ENCODE measurements around the gene CDYL2. TPM values are rescaled to one million over a fixed set of nuclear protein-coding genes. Genes with fewer than 3 reads are reported as not detected.

The CDYL2 gene
- total RNA-seq, 4 donors from 2014 or later = 7.4 to 18.6 (median 9.4) TPM

GRCh38 chr16:80666378-80667250 is 137.8 kb downstream of the CDYL2 start:
- no peaks in the 10 kb centered on the region for H3K9me3 ChIP-seq
- no peak overlapping the region for H3K4me3 ChIP-seq
- no peaks in the 10 kb centered on the region for H3K36me3 ChIP-seq
- no peaks in the 10 kb centered on the region for H3K27me3 ChIP-seq
- H3K4me1 ChIP-seq = peaks cover 0 to 5% (median 0%) of the 10 kb centered on the region in 4 donors
- TF ChIP-seq, protein P1, sequence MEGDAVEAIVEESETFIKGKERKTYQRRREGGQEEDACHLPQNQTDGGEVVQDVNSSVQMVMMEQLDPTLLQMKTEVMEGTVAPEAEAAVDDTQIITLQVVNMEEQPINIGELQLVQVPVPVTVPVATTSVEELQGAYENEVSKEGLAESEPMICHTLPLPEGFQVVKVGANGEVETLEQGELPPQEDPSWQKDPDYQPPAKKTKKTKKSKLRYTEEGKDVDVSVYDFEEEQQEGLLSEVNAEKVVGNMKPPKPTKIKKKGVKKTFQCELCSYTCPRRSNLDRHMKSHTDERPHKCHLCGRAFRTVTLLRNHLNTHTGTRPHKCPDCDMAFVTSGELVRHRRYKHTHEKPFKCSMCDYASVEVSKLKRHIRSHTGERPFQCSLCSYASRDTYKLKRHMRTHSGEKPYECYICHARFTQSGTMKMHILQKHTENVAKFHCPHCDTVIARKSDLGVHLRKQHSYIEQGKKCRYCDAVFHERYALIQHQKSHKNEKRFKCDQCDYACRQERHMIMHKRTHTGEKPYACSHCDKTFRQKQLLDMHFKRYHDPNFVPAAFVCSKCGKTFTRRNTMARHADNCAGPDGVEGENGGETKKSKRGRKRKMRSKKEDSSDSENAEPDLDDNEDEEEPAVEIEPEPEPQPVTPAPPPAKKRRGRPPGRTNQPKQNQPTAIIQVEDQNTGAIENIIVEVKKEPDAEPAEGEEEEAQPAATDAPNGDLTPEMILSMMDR (IDR thresholded peaks at IDR 0.05) = no peak
- no peak for TF ChIP-seq POLR2A (IDR thresholded peaks at IDR 0.05)
- no peak for DNase-seq
- no peak overlapping the region for H3K27ac ChIP-seq

- H3K36me3 ChIP-seq = no peaks in the 10 kb centered on the region
- TF ChIP-seq, protein P1 (IDR thresholded peaks at IDR 0.05) = no peak
- no peak for TF ChIP-seq POLR2A (IDR thresholded peaks at IDR 0.05)
- H3K27ac ChIP-seq = no peak overlapping the region
These were observed 139.0 kb downstream of the CDYL2 start for GRCh38 chr16:80665356-80665755.

GRCh38 chr16:80664786-80665185 is 139.6 kb downstream of the CDYL2 start:
- H3K27ac ChIP-seq = no peak overlapping the region
- no peak for TF ChIP-seq POLR2A (IDR thresholded peaks at IDR 0.05)
- TF ChIP-seq, protein P1 (IDR thresholded peaks at IDR 0.05) = no peak
- H3K27me3 ChIP-seq = no peaks in the 10 kb centered on the region
- H3K9me3 ChIP-seq = no peaks in the 10 kb centered on the region
- H3K4me3 ChIP-seq = no peak overlapping the region
- DNase-seq = no peak
- no peaks in the 10 kb centered on the region for H3K4me1 ChIP-seq
- H3K36me3 ChIP-seq = no peaks in the 10 kb centered on the region

More at GRCh38 chr16:80665356-80665755, 139.0 kb downstream of the CDYL2 start:
- Histone ChIP-seq H3K9me3 (no peaks in the 10 kb centered on the region), H3K27me3 (no peaks in the 10 kb centered on the region), H3K4me3 (no peak overlapping the region), H3K4me1 (no peaks in the 10 kb centered on the region)
- DNase-seq = no peak

- no peak for DNase-seq
- H3K27ac ChIP-seq = no peak overlapping the region
- no peak overlapping the region for H3K4me3 ChIP-seq
- TF ChIP-seq, protein P1 (IDR thresholded peaks at IDR 0.05) = no peak
- no peak for TF ChIP-seq POLR2A (IDR thresholded peaks at IDR 0.05)
- no peaks in the 10 kb centered on the region for H3K9me3 ChIP-seq
- no peaks in the 10 kb centered on the region for H3K36me3 ChIP-seq
- no peaks in the 10 kb centered on the region for H3K27me3 ChIP-seq
- no peaks in the 10 kb centered on the region for H3K4me1 ChIP-seq
These were observed 140.2 kb downstream of the CDYL2 start for GRCh38 chr16:80664226-80664625.

- H3K4me1 ChIP-seq = no peaks in the 10 kb centered on the region
- no peak for TF ChIP-seq POLR2A (IDR thresholded peaks at IDR 0.05)
- TF ChIP-seq, protein P1 (IDR thresholded peaks at IDR 0.05) = no peak
- no peak overlapping the region for H3K27ac ChIP-seq
- H3K27me3 ChIP-seq = no peaks in the 10 kb centered on the region
- DNase-seq = no peak
- no peaks in the 10 kb centered on the region for H3K36me3 ChIP-seq
- no peak overlapping the region for H3K4me3 ChIP-seq
- no peaks in the 10 kb centered on the region for H3K9me3 ChIP-seq
These were observed 141.3 kb downstream of the CDYL2 start for GRCh38 chr16:80663078-80663477.

Data from Peyer's patch (tissue), 4 donors.